ENCODE measurements around the gene CHRNA4.

The CHRNA4 gene

GRCh38 chr20:63356931-63357879, 3.9 kb downstream of the CHRNA4 start:
- Histone ChIP-seq H3K9me3 (no peaks in the 10 kb centered on the region), H3K27me3 (peaks cover 0 to 81% of the 10 kb centered on the region in 2 donors), H3K36me3 (no peaks in the 10 kb centered on the region), H3K4me3 (no peak overlapping the region), H3K4me1 (peaks cover 0 to 24% (median 8%) of the 10 kb centered on the region in 4 donors), H3K27ac (no peak overlapping the region)
- intact Hi-C loops (cut with DNase I; ENCODE audit: low total_unique reads): no loop called here
- TF ChIP-seq, protein P1, sequence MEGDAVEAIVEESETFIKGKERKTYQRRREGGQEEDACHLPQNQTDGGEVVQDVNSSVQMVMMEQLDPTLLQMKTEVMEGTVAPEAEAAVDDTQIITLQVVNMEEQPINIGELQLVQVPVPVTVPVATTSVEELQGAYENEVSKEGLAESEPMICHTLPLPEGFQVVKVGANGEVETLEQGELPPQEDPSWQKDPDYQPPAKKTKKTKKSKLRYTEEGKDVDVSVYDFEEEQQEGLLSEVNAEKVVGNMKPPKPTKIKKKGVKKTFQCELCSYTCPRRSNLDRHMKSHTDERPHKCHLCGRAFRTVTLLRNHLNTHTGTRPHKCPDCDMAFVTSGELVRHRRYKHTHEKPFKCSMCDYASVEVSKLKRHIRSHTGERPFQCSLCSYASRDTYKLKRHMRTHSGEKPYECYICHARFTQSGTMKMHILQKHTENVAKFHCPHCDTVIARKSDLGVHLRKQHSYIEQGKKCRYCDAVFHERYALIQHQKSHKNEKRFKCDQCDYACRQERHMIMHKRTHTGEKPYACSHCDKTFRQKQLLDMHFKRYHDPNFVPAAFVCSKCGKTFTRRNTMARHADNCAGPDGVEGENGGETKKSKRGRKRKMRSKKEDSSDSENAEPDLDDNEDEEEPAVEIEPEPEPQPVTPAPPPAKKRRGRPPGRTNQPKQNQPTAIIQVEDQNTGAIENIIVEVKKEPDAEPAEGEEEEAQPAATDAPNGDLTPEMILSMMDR (IDR thresholded peaks at IDR 0.05): no peak
- no peak for DNase-seq

GRCh38 chr20:63356511-63356910, 4.6 kb downstream of the CHRNA4 start:
- no peak for DNase-seq
- Histone ChIP-seq H3K9me3 (no peaks in the 10 kb centered on the region), H3K36me3 (no peaks in the 10 kb centered on the region), H3K27ac (no peak overlapping the region), H3K27me3 (peaks cover 0 to 74% of the 10 kb centered on the region in 2 donors), H3K4me3 (no peak overlapping the region), H3K4me1 (peaks cover 0 to 26% (median 8%) of the 10 kb centered on the region in 4 donors)
- intact Hi-C loops (cut with DNase I; ENCODE audit: low total_unique reads): no loop called here
- TF ChIP-seq, protein P1 (IDR thresholded peaks at IDR 0.05): no peak

DNA sequence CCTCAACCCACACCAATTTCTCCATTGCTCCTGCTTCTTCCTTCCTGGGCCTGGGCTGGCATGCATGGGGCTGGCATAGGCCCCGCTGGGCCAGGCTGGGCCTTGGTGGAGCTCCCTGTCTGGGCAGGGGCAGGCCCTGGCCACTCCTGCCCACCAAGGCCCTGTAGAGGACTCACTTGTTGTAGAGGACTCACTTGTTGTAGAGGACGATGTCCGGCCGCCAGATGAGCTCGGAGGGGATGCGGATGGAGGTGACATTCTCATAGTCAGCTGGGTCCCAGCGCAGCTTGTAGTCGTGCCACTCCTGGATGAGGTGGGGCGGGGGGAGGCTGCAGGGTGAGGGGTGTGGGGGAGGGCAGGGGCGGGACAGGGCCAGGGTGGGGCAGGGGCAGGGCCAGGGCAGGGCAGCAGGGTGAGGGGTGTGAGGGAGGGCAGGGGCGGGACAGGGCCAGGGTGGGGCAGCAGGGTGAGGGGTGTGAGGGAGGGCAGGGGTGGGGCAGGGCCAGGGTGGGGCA, 5.3 kb downstream of the CHRNA4 start:
- TF ChIP-seq, protein P1 (IDR thresholded peaks at IDR 0.05): no peak
- no peak overlapping the region for H3K4me3 ChIP-seq
- intact Hi-C loops (cut with DNase I; ENCODE audit: low total_unique reads): no loop called here
- H3K4me1 ChIP-seq: peaks cover 0 to 22% (median 6%) of the 10 kb centered on the region in 4 donors
- no peaks in the 10 kb centered on the region for H3K9me3 ChIP-seq
- no peak for DNase-seq
- H3K36me3 ChIP-seq: no peaks in the 10 kb centered on the region
- no peak overlapping the region for H3K27ac ChIP-seq
- peaks cover 0 to 68% of the 10 kb centered on the region in 2 donors for H3K27me3 ChIP-seq

DNA sequence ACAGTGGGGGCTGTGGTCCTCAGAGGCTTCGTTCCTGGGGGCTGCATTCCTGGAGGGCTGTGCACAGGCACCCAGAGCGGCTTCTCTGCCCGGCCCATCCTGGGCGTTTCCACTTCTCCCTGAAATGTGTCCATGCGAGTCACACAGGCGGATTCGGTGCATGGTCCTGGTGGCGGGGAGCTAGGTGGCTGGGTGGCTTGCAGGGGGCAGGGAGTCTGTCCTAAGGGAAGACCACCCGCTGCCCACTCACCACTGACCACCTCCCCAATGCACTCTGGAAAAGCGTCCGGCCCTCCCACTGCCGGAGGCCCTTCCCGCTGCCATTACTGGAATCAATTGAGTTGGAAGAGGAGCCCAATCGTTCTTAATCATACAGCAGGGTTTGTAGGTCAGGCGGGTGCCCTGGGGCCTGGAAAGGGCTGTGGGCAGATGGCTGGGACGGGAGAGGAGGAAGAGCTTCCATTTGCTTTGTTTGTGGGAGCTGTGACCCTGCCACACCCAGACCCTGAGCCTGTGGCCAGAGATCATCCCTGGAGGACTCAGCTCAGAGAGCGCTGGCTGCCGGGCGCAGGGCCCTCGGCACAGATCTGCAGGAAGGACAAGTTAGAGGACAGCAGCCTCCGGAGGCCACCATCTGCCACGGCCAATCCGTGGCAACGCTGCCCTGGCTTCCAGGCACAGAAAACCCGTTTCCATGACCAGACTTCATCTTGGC, 6.4 kb downstream of the CHRNA4 start:
- H3K4me1 ChIP-seq: peaks cover 0 to 17% (median 0%) of the 10 kb centered on the region in 4 donors
- H3K4me3 ChIP-seq: no peak overlapping the region
- TF ChIP-seq, protein P1 (IDR thresholded peaks at IDR 0.05): no peak
- H3K27me3 ChIP-seq: peaks cover 0 to 57% of the 10 kb centered on the region in 2 donors
- no peaks in the 10 kb centered on the region for H3K36me3 ChIP-seq
- intact Hi-C loops (cut with DNase I; ENCODE audit: low total_unique reads): no loop called here
- no peaks in the 10 kb centered on the region for H3K9me3 ChIP-seq
- DNase-seq: no peak
- H3K27ac ChIP-seq: no peak overlapping the region

DNA sequence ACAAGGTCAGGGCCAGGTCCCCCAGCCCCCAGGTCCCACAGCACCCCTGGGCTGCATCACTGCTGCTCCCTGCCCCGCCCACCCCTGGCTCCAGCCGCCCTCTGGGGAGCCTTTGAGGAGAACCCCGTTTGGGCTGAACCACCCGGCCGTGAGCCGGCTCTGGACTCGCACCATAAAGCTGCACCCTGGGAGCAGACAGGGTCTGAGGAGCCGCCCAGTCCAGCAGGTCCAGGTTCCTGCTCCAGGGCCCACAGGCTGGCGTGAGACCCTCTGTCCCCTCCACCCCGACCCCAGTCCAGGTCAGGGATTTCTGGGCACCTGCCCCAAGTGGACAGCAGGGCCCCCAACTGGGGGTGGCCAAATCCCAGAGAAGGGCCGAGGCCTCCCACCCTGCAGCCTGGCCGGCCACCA, 8.3 kb downstream of the CHRNA4 start:
- Histone ChIP-seq H3K4me1 (peaks cover 0 to 12% (median 0%) of the 10 kb centered on the region in 4 donors), H3K27me3 (peaks cover 0 to 53% of the 10 kb centered on the region in 2 donors), H3K4me3 (no peak overlapping the region), H3K9me3 (no peaks in the 10 kb centered on the region), H3K27ac (no peak overlapping the region), H3K36me3 (no peaks in the 10 kb centered on the region)
- DNase-seq: no peak
- TF ChIP-seq, protein P1 (IDR thresholded peaks at IDR 0.05): no peak
- intact Hi-C loops (cut with DNase I; ENCODE audit: low total_unique reads): no loop called here
